CD4-positive, CD25-positive, alpha-beta regulatory T cell (primary cell): ENCODE measurements around the gene NCAPG. TPM values are rescaled to one million over a fixed set of nuclear protein-coding genes. Genes with fewer than 3 reads are reported as not detected.

ENCODE experiments used
- ATAC-seq, 2 donors: fragments of 150-1000 bp; cut with Tn5 transposase; one replicate each; pipeline ENCODE4 v1.10.0; 2021; ENCODE audit warnings: low read depth in 2 of 2, moderate number of reproducible peaks in 2 of 2, moderate library complexity in 1 of 2
- DNase-seq, 3 donors: peaks; one replicate each; pipeline versions ENCODE4 v3.0.0 to v3.0.0-alpha.2; 2012 to 2022; ENCODE audit warnings: mixed read lengths in 1 of 3
- H3K27ac ChIP-seq: one replicate; pipeline ENCODE4 v1.7.0; 2013; ENCODE audit warnings: mild to moderate bottlenecking, low read length; ENCODE audit not compliant: insufficient read depth, poor library complexity, severe bottlenecking
- H3K27me3 ChIP-seq: one replicate; pipeline ENCODE4 v1.7.0; 2013; ENCODE audit warnings: low read length; ENCODE audit not compliant: control insufficient read depth, insufficient read depth
- H3K36me3 ChIP-seq: one replicate; pipeline ENCODE4 v1.7.0; 2013; ENCODE audit warnings: mild to moderate bottlenecking, low read length, moderate library complexity; ENCODE audit not compliant: control insufficient read depth, insufficient read depth
- H3K4me1 ChIP-seq: 2 replicates; pipeline ENCODE4 v1.7.0; 2013; ENCODE audit warnings: mild to moderate bottlenecking, low read length; ENCODE audit not compliant: insufficient read depth, control insufficient read depth, poor library complexity, severe bottlenecking
- H3K4me3 ChIP-seq: one replicate; pipeline ENCODE4 v1.7.0; 2013; ENCODE audit warnings: low read depth, mild to moderate bottlenecking, low read length, moderate library complexity
- H3K9me3 ChIP-seq, 2 experiments: 1 replicate in 1 of 2; 2 replicates in 1 of 2; pipeline ENCODE4 v1.7.0; 2013; ENCODE audit warnings: low read length in 2 of 2, mild to moderate bottlenecking in 1 of 2, moderate library complexity in 1 of 2; ENCODE audit not compliant: control insufficient read depth in 2 of 2
- H3K27ac Mint-ChIP-seq, 3 donors: one replicate each; pipeline ENCODE4 v1.8.0; 2020 to 2022; ENCODE audit warnings: mild to moderate bottlenecking in 3 of 3, mixed read lengths in 3 of 3, moderate library complexity in 2 of 3
- H3K27me3 Mint-ChIP-seq: one replicate; pipeline ENCODE4 v1.8.0; 2022; ENCODE audit warnings: mild to moderate bottlenecking, mixed read lengths
- H3K36me3 Mint-ChIP-seq: one replicate; pipeline ENCODE4 v1.8.0; 2020; ENCODE audit warnings: mixed read lengths
- H3K4me1 Mint-ChIP-seq, 4 donors: one replicate each; pipeline ENCODE4 v1.8.0; 2020 to 2022; ENCODE audit warnings: mixed read lengths in 4 of 4, mild to moderate bottlenecking in 1 of 4
- H3K4me3 Mint-ChIP-seq, 4 donors: one replicate each; pipeline ENCODE4 v1.8.0; 2020 to 2022; ENCODE audit warnings: mild to moderate bottlenecking in 4 of 4, mixed read lengths in 4 of 4, moderate library complexity in 3 of 4
- H3K9me3 Mint-ChIP-seq, 7 donors: one replicate each; pipeline ENCODE4 v1.8.0; 2020 to 2022; ENCODE audit warnings: mixed read lengths in 7 of 7, mild to moderate bottlenecking in 3 of 7, moderate library complexity in 2 of 7
- polyA plus RNA-seq, 4 donors: library from polyadenylated mRNA; unstranded; fragments of 300-500 nt; fragmentation: Illumina TruSeq; gene quantifications; one replicate each; pipeline ENCODE4 v1.2.3, GENCODE V29; 2021
- total RNA-seq: library from RNA; stranded (reverse); gene quantifications from one replicate; pipeline ENCODE4 v1.2.3, GENCODE V29; 2022

Gene NCAPG
- total and polyA plus RNA-seq, 5 donors from 2014 or later, result 1.0 to 4.5 (median 1.8) TPM

DNA sequence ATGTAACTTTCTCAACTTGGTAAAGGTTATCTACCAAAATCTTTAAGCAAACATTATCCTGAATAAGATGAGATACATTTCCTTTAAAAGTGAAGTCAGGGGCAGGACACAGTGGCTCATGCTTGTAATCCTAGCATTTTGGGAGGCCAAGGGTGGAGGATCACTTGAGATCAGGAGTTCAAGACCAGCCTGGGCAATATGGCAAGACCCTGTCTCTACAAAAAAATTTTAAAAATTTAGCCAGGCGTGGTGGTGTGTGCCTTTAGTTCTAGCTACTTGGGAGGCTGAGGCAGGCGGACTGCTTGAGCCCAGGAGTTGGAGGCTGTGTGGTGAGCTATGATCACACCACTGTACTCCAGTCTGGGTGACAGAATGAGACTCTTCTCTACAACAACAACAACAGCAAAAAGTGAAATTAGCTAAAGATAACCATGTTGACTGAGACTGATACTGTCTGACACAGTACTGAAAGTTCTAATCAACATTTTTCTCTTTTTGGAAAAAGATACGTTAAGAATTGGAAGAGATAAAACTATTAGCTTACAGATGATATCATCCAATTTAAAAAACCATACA, 5.1 kb upstream of the NCAPG start:
- Mint-ChIP-seq H3K9me3 (no peaks in the 10 kb centered on the region), H3K36me3 (peaks cover 28% of the 10 kb centered on the region), H3K27me3 (no peaks in the 10 kb centered on the region), H3K4me3 (peak overlapping the region in 2 of 4 donors; percentile 32 to 58), H3K27ac (peak overlapping the region in 1 of 3 donors; percentile 79), H3K4me1 (peaks cover 38 to 73% (median 46%) of the 10 kb centered on the region in 4 donors)
- DNase-seq (no peak), ATAC-seq (no peak)
- Histone ChIP-seq H3K4me3 (peak overlapping the region; percentile 93), H3K4me1 (peaks cover 45% of the 10 kb centered on the region), H3K27me3 (no peaks in the 10 kb centered on the region), H3K27ac (no peak overlapping the region), H3K36me3 (peaks cover 30% of the 10 kb centered on the region), H3K9me3 (no peaks in the 10 kb centered on the region)

DNA sequence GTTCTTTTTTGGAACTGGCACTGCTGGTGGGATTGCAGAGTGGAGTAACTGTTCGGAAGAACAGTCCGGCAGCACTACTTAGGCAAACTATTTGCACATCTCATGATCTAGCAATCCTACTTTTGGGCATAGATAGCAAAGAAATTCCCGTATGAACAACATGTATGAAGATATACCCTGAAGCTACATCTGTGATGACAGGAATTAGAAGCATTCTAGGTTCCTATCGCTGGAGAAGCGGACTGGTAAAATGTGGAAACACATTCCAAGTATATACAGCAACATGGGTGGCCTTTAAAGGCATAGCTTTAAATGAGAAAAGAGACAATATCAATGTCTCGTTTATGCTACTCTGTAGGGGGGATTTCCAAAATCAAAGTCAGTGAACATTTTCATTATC, 3.3 kb upstream of the NCAPG start:
- Mint-ChIP-seq H3K4me1 (peaks cover 44 to 76% (median 48%) of the 10 kb centered on the region in 4 donors), H3K36me3 (peaks cover 22% of the 10 kb centered on the region)

DNA sequence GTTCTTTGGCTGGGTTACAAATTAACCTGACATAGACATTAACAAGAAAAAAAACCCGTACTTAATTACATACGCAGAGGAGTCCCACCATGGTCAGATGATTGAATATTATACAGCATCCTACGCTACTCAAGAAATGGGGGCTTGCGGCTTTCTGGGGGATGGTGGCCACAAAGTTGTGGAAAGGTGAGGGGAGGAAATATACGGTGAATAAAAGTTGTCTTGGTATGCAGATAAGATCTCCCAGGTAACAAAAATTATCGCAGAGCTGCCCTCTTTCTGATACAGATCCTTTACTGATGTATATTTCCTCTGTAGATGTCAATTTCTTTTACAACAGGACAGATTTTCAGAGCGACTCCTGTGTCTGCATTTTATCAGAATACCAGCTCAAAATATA, 1.1 kb upstream of the NCAPG start:
- H3K9me3 ChIP-seq, result no peaks in the 10 kb centered on the region
- peaks cover 6% of the 10 kb centered on the region for H3K36me3 Mint-ChIP-seq
- peaks cover 37 to 75% (median 41%) of the 10 kb centered on the region in 4 donors for H3K4me1 Mint-ChIP-seq
- peak overlapping the region; percentile 93 for H3K4me3 ChIP-seq
- H3K27me3 Mint-ChIP-seq, result no peaks in the 10 kb centered on the region
- H3K4me3 Mint-ChIP-seq, result peak overlapping the region; percentile 93 to 99 (median 97)
- no peaks in the 10 kb centered on the region for H3K27me3 ChIP-seq
- peak in 2 of 3 donors; percentile 11 to 20 for DNase-seq
- no peak for ATAC-seq
- H3K36me3 ChIP-seq, result peaks cover 3% of the 10 kb centered on the region
- no peaks in the 10 kb centered on the region for H3K9me3 Mint-ChIP-seq
- peaks cover 67% of the 10 kb centered on the region for H3K4me1 ChIP-seq
- peak overlapping the region; percentile 98 to 100 (median 98) for H3K27ac Mint-ChIP-seq
- H3K27ac ChIP-seq, result peak overlapping the region; percentile 96

More for the DNA sequence above, 3.3 kb upstream of the NCAPG start:
- Mint-ChIP-seq H3K4me3 (peak overlapping the region; percentile 93 to 99 (median 97)), H3K27ac (peak overlapping the region; percentile 61 to 87 (median 81)), H3K27me3 (no peaks in the 10 kb centered on the region), H3K9me3 (no peaks in the 10 kb centered on the region)
- ATAC-seq (no peak), DNase-seq (no peak)
- Histone ChIP-seq H3K4me3 (peak overlapping the region; percentile 93), H3K4me1 (peaks cover 56% of the 10 kb centered on the region), H3K27me3 (no peaks in the 10 kb centered on the region), H3K27ac (peak overlapping the region; percentile 29), H3K9me3 (no peaks in the 10 kb centered on the region), H3K36me3 (peaks cover 25% of the 10 kb centered on the region)

- Mint-ChIP-seq H3K4me1 (peaks cover 34 to 62% (median 37%) of the 10 kb centered on the region in 4 donors), H3K4me3 (peak overlapping the region; percentile 94 to 99 (median 97)), H3K27ac (peak overlapping the region; percentile 98 to 100 (median 98)), H3K36me3 (peaks cover 5% of the 10 kb centered on the region), H3K9me3 (no peaks in the 10 kb centered on the region), H3K27me3 (no peaks in the 10 kb centered on the region)
- Histone ChIP-seq H3K4me1 (peaks cover 60% of the 10 kb centered on the region), H3K27ac (peak overlapping the region; percentile 96), H3K27me3 (no peaks in the 10 kb centered on the region), H3K4me3 (peak overlapping the region; percentile 93), H3K36me3 (no peaks in the 10 kb centered on the region), H3K9me3 (no peaks in the 10 kb centered on the region)
- DNase-seq, result no peak
- peak; percentile 7 for ATAC-seq
Observed at GRCh38 chr4:17811078-17811603, 362 bp downstream of the NCAPG start.

DNA sequence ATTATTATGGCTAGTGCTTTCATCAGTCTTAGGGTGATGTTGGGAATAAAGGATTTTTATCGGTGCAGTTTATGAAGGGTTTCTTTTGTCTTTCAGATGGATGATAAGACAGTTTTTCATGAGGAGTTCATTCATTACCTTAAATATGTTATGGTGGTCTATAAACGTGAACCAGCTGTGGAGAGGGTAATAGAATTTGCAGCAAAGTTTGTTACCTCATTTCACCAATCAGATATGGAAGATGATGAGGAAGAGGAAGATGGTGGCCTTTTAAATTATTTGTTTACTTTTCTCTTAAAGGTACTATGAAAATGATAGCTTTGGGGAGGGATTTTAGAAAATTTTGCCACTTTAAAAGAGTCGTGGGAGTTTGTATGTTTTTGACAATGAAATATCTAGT, 1.3 kb downstream of the NCAPG start:
- peak overlapping the region; percentile 30 for H3K27ac ChIP-seq

GRCh38 chr4:17812801-17813200, 2.0 kb downstream of the NCAPG start:
- Histone ChIP-seq H3K9me3 (no peaks in the 10 kb centered on the region), H3K27me3 (no peaks in the 10 kb centered on the region), H3K4me1 (peaks cover 49% of the 10 kb centered on the region), H3K4me3 (peak overlapping the region; percentile 84), H3K36me3 (no peaks in the 10 kb centered on the region), H3K27ac (no peak overlapping the region)
- Mint-ChIP-seq H3K9me3 (no peaks in the 10 kb centered on the region), H3K27me3 (no peaks in the 10 kb centered on the region), H3K4me3 (peak overlapping the region; percentile 15 to 99 (median 56)), H3K4me1 (peaks cover 28 to 59% (median 34%) of the 10 kb centered on the region in 4 donors), H3K27ac (peak overlapping the region in 2 of 3 donors; percentile 38 to 62), H3K36me3 (peaks cover 5% of the 10 kb centered on the region)
- no peak for DNase-seq
- no peak for ATAC-seq

More for the DNA sequence above, 1.3 kb downstream of the NCAPG start:
- peaks cover 5% of the 10 kb centered on the region for H3K36me3 Mint-ChIP-seq
- H3K27me3 Mint-ChIP-seq, result no peaks in the 10 kb centered on the region
- Histone ChIP-seq H3K4me1 (peaks cover 51% of the 10 kb centered on the region), H3K36me3 (no peaks in the 10 kb centered on the region), H3K4me3 (peak overlapping the region; percentile 84), H3K9me3 (no peaks in the 10 kb centered on the region), H3K27me3 (no peaks in the 10 kb centered on the region)
- H3K4me1 Mint-ChIP-seq, result peaks cover 28 to 60% (median 35%) of the 10 kb centered on the region in 4 donors
- no peaks in the 10 kb centered on the region for H3K9me3 Mint-ChIP-seq
- peak in 1 of 3 donors; percentile 11 for DNase-seq
- peak overlapping the region in 2 of 3 donors; percentile 5 to 21 for H3K27ac Mint-ChIP-seq
- H3K4me3 Mint-ChIP-seq, result peak overlapping the region; percentile 81 to 99 (median 96)
- ATAC-seq, result no peak

DNA sequence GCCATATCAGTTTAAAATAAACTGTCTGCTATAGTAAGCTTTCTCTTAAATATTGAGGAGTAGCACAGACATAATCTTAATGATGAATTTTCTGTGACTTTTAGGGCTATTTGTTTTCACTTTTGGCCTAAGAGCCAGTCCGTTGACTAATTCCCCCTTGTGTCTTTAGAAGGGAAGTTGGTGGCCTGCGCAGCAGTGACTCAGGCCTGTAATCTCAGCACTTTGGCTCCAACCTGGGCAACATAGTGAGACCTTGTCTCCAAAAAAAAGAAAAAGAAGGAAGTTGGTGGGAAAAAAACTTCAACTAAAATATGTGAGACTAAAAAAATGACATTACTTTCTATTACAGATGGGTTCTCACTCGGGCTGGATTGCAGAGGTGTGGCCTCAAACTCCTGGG, 3.4 kb downstream of the NCAPG start:
- no peak overlapping the region for H3K4me3 Mint-ChIP-seq

More for the DNA sequence above, 3.4 kb downstream of the NCAPG start:
- DNase-seq (no peak), ATAC-seq (no peak)
- Histone ChIP-seq H3K27ac (no peak overlapping the region), H3K4me3 (peak overlapping the region; percentile 33), H3K4me1 (peaks cover 36% of the 10 kb centered on the region), H3K9me3 (no peaks in the 10 kb centered on the region), H3K27me3 (no peaks in the 10 kb centered on the region), H3K36me3 (no peaks in the 10 kb centered on the region)
- Mint-ChIP-seq H3K4me1 (peaks cover 23 to 53% (median 30%) of the 10 kb centered on the region in 4 donors), H3K27me3 (no peaks in the 10 kb centered on the region), H3K27ac (peak overlapping the region in 1 of 3 donors; percentile 56), H3K9me3 (no peaks in the 10 kb centered on the region), H3K36me3 (no peaks in the 10 kb centered on the region)
